ENCODE data around the gene PPP1R16B.

Gene PPP1R16B

DNA sequence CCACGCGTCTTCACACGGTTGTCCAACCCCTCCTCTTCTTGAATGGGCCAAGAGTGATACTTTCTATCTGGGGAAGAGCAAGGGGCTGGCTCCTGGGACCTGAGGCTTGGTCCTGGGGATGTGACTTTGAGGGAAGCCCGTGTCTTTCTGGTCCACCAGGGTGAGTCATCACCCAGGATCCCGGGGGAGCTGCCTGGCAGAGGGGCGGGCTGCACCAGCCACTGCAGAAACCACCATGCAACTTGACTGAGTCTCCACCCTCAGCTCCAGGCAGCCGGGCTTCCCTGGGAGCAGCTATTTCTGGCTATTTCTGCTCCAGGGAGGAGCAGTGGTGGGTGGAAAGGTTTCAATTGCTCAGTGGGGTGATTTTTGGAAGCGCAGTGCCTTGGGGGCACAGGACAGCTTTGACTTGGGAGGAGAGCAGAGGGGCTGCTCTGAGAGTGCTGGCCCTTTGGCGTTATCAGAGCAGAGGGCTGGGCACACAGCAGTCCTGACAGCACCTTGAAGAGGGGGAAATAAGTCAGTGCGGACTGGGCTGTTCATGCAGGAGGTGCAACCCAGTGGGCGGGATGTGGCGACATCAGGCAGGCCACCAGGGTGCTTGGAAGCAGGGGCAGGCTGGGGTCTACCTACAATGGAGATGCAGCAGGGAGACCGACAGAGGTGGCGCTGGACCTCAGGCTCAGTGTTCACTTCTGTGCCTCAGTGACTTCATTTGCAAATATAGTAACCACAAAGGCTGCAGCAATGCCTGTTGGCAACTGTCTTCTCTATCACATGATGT is 75.6 kb downstream of the PPP1R16B start:
- DNase-seq: no peak

DNA sequence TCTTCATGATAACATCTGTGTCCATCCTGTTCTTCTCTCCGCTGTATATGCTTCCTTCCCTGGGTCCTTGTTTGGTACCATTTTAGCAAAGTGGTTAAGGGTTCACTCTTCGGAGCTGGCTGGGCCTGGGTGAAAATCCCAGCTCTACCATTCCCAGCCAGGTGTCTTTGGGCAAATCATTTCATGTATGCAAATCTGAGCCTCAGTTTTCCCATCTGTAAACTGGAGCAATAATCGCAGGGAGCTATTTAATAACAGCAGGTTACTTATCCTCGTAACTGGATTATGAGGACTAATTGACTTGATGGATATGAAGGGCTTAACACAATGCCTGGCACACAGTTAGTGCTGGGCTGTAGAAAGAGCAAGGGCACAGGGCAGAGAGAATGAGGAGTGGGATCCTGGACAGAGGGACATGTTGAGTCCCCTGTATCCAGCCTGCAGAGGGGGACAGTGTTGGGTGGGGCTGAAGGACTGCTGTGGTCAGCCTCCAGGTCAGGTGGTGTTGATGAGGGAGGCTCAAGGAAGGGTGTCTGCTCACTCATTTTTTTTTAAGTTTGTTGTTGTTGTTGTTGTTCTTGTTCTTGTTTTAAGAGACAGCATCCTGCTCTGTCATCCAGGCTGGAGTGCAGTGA is 76.4 kb downstream of the PPP1R16B start:
- no peak for DNase-seq

- DNase-seq: no peak
These were observed 77.1 kb downstream of the PPP1R16B start for GRCh38 chr20:38882600-38882999.

DNA sequence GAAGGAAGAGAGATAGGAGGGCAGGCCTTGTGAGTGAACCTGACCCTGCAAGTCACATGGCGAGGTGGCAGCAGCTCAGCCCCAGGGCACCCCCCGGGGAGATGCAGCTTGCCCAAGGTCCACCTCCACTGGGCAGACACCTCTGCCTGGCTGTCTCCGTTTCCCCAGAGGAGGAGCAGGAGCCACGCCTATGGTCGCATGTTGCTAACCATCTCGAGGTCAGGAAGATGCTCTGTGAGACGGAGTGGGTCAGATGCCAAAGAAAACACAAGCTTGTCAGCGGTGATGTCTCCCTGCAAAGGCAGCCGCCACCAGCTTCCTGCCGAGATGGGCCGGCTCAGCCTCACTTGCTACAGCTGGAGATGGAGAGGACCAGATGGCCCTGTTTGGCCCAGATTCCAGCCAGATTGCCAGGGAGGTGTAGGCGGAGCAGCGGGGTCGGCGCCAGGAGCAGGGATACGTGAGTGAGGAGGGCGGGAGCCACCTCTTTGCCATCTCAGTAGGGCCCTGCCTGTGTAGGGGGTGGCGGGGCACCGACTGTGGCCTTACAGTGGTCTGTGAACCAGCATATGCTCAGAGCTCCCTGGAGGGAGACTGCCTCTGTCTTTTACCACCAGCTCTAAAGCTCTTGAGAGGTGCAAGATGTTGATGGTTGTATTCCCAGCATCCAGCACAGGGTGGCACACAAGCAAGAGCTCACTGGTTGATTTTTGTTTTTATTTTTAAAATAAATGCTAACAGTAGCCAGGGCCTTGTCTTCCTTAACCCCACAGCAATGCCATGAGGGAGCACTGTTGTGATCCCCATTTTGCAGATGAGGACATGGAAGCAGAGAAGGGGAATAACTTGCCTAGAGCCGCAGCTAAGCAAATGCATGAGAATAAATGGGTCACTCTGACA is 77.8 kb downstream of the PPP1R16B start:
- no peak for DNase-seq

GRCh38 chr20:38883981-38884733 is 78.7 kb downstream of the PPP1R16B start:
- no peak for DNase-seq

DNA sequence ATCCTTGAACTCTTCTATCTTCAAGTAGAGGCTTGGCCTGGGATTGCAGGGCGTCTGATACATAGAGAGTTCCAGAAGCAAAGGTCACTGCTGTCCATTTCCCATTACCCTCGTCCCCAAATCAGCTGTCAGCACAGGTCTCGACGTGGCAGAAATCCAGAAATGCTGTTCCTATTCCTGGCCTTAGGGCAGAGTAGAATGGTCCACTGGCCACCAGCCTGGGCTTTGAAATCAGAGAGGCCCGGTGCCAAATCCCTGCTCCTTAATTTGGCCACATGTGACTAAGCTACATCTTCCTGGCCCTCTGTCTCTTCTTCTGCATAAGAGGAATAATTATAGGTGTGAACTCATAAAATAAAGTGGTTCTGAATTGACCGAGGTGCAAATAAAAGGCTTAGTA is 79.9 kb downstream of the PPP1R16B start:
- no peak for DNase-seq

DNA sequence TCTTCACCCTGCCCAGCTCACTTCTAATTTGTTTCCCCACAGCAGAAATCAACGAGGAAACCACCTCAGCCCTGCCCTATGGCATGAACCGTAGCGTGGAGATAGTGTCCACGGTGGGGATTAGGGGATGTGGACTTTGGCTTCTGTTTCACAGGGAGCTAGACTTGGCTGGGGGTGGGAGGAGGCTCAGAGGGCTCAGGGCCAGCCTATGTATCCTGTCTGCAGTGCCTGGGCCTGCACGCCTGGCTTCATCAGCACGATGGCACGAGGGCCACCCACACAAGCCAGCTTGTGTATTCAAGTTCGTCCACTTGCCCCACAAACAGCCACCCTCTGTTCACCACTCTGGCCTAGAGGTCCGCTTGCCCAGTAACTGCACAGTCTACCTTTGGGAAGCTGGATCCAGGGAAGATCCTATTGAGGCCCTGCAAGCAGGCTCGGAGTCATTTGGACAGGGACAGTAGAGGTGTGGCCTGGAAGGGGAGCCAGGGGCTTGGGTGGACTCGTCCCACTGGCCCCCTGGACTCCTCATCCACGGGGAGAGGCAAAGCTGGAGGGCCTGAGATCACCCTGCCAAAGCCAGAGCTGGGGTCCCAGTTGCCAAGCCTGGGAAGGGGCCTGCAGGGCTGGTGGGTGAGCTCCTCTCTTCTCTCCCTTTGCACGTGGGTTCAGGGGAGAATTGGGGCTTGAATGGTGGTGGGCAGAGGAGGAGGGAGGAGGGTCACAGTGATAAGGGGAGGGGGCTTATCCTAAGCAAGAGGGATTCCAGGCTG is 82.7 kb downstream of the PPP1R16B start:
- DNase-seq: no peak

DNA sequence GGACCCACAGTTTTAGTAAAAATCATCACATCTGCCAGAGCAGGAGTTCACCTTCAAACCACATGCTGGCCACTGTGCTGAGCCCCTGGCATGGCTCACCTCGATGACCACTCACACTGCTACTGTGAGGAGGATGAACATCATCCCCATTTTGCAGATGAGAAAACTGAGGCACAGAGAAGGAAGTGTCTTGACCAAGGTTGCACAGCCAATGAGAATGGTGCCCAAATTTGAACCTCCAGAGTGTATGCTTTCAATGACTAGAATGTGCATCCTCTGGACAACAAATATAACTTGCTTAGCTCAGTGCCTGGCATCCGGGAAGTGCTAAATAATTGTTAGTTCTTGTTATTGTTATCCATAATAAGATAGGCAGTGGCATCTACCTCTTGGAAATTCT is 83.6 kb downstream of the PPP1R16B start:
- no peak for DNase-seq

DNA sequence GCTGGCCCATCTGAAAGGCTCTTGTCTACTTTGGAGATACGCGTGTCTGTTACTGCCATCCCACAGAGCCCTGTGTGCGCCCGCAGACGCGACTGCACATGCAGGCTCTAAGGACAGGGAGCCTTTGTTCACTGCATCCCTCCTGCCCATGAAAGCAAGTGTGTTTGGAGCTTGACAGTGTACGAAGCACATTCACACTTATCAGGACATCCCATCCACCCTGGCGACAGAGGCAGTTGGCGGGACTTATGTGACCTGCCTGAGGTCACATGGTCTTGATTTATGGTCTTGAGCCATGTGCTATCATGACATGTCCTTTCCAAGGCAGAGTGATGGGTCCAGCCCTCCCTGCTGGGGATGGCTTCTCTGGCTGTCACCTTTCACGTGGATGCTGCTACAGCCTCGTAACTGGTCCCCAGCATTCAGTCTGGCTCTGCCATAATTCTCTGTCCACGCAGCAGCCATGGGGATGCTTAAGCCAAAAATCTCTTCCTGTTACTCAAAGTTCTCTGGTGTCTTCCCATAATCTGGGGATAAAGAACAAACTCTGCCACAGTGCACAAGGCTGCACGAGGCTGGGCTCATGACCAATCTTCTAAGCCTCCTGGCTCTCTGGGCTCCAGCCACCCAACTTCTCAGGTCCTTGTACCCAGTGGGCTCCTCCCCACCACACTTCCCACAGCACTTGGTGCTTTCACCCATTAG is 84.4 kb downstream of the PPP1R16B start:
- no peak for DNase-seq

- no peak for DNase-seq
These were observed 85.0 kb downstream of the PPP1R16B start for GRCh38 chr20:38890497-38890818.

DNA sequence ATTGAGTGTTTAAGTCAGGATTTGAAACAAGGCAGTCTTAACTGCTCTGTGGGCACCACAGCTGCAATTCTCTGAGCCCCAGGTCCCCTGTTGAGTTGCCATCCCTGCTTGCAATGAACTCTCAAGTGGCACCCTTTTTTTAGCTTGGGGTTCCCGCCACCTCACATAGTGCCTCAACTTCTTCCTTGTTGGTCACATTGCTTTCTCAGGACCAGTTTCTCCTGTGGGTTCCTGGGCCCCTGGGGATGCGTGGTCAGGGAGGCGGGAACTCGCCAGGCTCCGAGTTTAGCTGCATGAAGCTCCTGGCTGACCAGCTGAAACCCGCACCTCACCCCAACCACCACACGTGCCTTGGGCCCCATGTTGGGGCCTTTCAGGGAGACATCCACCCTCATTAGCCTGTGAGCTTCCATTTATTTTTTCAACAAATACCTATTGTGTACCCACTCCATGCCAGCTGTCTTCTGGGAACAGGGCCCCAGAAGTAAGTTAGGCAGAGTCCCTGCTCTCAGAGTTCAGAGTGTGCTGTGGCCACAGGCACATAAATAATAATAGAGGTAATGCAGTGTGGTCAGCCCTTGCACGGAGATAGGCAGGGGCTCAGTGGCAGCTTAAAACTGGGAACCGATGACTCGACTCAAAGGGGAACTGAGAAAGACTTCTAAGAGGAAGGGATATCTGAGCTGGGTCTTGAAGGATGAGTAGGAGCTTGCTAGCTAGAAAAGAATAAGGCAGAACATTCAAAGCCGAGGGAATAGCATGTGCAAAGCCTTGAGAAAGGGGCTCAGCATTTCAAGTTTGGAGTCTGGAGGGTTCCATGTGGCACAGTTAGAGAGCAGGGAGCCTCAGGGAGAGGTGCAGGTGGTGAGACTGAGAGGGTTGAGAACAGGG is 86.8 kb downstream of the PPP1R16B start:
- no peak for DNase-seq

DNA sequence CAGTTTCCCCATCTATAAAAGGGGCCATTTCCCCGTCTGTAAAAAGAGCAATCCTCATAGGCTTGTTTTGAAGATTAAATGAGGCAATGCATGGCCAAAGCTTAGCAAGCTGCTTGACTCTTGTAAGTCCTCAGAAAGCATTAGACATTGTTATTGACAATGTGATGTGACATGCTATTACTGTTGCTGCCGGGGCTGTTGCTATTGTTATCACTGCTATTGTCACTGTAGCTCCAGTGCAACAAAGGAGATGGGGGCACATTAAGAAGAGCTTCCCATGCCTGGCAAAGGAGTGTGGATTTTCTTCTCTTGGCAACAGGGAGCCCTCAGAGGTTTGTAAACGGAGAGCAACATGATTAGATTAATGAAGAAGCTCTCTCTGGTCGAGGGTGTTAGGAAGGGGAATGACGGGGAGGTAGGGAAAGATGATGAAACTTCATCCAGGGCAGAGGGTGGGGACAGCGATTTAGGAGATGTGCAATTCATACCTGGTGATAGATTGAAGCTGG is 87.6 kb downstream of the PPP1R16B start:
- no peak for DNase-seq

DNA sequence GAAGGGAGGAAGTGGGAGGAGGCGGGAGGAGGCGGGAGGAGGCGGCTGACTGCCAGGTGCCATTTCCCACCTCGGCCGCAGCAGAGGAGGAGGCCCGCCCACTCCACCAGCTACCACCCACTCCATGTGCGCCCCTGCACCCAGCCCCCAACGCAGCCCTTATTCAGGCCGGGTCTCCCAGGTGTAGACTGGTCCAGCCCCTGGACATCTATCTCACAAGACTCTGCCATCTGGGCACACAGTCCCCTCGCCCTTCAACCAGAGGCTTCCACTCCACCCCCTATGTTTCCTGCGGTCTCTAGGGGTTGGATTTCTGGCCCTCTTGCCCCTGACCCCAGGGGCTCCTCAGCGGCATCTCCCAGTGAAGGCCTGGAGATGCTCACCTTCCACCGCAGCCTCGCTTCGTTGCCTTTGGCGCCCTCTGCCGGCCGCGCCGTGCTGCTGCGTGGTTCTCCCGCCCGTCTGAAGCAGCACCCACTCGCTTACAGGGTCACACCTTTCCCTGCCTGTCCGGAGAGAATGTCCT is 88.1 kb downstream of the PPP1R16B start:
- peak; percentile 77 for DNase-seq

- no peak for DNase-seq
These were observed 88.8 kb downstream of the PPP1R16B start for GRCh38 chr20:38894091-38894847.

GRCh38 chr20:38895098-38895949 is 89.8 kb downstream of the PPP1R16B start:
- DNase-seq: no peak

GRCh38 chr20:38896009-38896594 is 90.6 kb downstream of the PPP1R16B start:
- DNase-seq: no peak

DNA sequence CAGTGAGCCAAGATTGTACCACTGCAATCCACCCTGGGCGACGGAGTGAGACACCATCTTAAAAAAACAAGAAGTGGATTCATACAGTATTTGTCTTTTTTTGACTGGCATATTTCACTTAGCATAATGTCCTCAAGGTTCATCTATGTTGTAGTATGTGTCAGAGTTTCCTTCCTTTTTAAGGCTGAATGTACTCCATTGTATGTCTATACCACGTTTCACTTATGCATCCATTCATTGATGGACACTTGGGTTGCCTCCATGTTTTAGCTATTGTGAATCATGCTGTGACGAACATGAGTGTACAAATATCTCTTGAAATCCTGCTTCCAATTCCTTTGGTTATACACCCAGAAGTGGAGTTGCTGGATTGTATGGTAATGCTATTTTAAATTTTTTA is 91.8 kb downstream of the PPP1R16B start:
- no peak for DNase-seq

DNA sequence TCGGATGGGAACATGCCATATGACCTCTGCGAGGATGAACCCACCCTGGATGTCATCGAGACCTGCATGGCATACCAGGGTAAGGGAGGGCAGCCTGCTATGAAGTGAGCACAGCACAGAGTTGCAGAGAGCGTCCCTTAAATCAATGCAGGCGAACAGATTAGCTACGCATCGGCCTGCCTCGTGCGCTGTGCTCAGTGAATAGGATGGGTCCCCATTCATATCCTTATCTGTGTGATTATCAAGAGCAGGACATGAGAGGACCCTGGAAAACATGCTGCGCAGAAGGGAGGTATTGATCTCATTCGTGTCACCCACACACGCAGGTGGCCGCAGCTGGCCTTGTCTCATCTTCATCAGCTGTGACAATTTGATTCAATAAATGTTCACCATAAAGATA is 95.1 kb downstream of the PPP1R16B start:
- DNase-seq: no peak

Measured in stimulated activated naive CD4-positive, alpha-beta T cell treated with Interleukin-2 at 50 U/mL for 16 hours (primary cell).